BE2C (cell line): ENCODE measurements around the gene SNX30.

Source experiments
- DNase-seq: peaks from one replicate; pipeline ENCODE4 v3.0.0-alpha.2; 2020
- H3K27me3 ChIP-seq: fragments of 250-450 bp; sonication (Bioruptor Pico); 2 replicates; pipeline ENCODE4 v1.5.1; 2020; ENCODE audit warnings: mild to moderate bottlenecking
- H3K36me3 ChIP-seq: fragments of 250-450 bp; sonication (Bioruptor Pico); 2 replicates; pipeline ENCODE4 v1.5.1; 2020; ENCODE audit warnings: mild to moderate bottlenecking
- H3K4me1 ChIP-seq: fragments of 250-450 bp; sonication (Bioruptor Pico); 2 replicates; pipeline ENCODE4 v1.5.1; 2020
- H3K4me3 ChIP-seq: 2 replicates; pipeline ENCODE4 v1.5.1; 2011; ENCODE audit warnings: low read depth, low read length
- H3K9me3 ChIP-seq: fragments of 250-450 bp; sonication (Bioruptor Pico); 2 replicates; pipeline ENCODE4 v1.5.1; 2020
- TF ChIP-seq, protein P1 (sequence below): IDR thresholded peaks from 2 replicates; pipeline ENCODE4 v1.5.1; 2012; ENCODE audit warnings: mild to moderate bottlenecking, low read depth, low read length

Gene SNX30

GRCh38 chr9:112850840-112851239 lies 100.3 kb downstream of the SNX30 start:
- no peaks in the 10 kb centered on the region for H3K4me1 ChIP-seq
- no peaks in the 10 kb centered on the region for H3K27me3 ChIP-seq
- no peaks in the 10 kb centered on the region for H3K9me3 ChIP-seq
- TF ChIP-seq, protein P1, sequence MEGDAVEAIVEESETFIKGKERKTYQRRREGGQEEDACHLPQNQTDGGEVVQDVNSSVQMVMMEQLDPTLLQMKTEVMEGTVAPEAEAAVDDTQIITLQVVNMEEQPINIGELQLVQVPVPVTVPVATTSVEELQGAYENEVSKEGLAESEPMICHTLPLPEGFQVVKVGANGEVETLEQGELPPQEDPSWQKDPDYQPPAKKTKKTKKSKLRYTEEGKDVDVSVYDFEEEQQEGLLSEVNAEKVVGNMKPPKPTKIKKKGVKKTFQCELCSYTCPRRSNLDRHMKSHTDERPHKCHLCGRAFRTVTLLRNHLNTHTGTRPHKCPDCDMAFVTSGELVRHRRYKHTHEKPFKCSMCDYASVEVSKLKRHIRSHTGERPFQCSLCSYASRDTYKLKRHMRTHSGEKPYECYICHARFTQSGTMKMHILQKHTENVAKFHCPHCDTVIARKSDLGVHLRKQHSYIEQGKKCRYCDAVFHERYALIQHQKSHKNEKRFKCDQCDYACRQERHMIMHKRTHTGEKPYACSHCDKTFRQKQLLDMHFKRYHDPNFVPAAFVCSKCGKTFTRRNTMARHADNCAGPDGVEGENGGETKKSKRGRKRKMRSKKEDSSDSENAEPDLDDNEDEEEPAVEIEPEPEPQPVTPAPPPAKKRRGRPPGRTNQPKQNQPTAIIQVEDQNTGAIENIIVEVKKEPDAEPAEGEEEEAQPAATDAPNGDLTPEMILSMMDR: no peak
- DNase-seq: no peak
- no peak overlapping the region for H3K4me3 ChIP-seq
- H3K36me3 ChIP-seq: no peaks in the 10 kb centered on the region

GRCh38 chr9:112852741-112853504 lies 102.4 kb downstream of the SNX30 start:
- H3K4me1 ChIP-seq: no peaks in the 10 kb centered on the region
- DNase-seq: no peak
- no peak overlapping the region for H3K4me3 ChIP-seq
- no peaks in the 10 kb centered on the region for H3K9me3 ChIP-seq
- no peaks in the 10 kb centered on the region for H3K27me3 ChIP-seq
- no peaks in the 10 kb centered on the region for H3K36me3 ChIP-seq
- TF ChIP-seq, protein P1: no peak

GRCh38 chr9:112853882-112854585 lies 103.5 kb downstream of the SNX30 start:
- Histone ChIP-seq H3K4me1 (no peaks in the 10 kb centered on the region), H3K4me3 (no peak overlapping the region), H3K36me3 (no peaks in the 10 kb centered on the region), H3K9me3 (no peaks in the 10 kb centered on the region), H3K27me3 (no peaks in the 10 kb centered on the region)
- DNase-seq: no peak
- TF ChIP-seq, protein P1: no peak

GRCh38 chr9:112854657-112855056 lies 104.1 kb downstream of the SNX30 start:
- Histone ChIP-seq H3K36me3 (no peaks in the 10 kb centered on the region), H3K4me1 (no peaks in the 10 kb centered on the region), H3K9me3 (no peaks in the 10 kb centered on the region), H3K4me3 (no peak overlapping the region), H3K27me3 (no peaks in the 10 kb centered on the region)
- TF ChIP-seq, protein P1: no peak
- no peak for DNase-seq

GRCh38 chr9:112856200-112856599 lies 105.6 kb downstream of the SNX30 start:
- Histone ChIP-seq H3K36me3 (no peaks in the 10 kb centered on the region), H3K4me3 (no peak overlapping the region), H3K9me3 (no peaks in the 10 kb centered on the region), H3K4me1 (no peaks in the 10 kb centered on the region), H3K27me3 (no peaks in the 10 kb centered on the region)
- TF ChIP-seq, protein P1: no peak
- DNase-seq: no peak

DNA sequence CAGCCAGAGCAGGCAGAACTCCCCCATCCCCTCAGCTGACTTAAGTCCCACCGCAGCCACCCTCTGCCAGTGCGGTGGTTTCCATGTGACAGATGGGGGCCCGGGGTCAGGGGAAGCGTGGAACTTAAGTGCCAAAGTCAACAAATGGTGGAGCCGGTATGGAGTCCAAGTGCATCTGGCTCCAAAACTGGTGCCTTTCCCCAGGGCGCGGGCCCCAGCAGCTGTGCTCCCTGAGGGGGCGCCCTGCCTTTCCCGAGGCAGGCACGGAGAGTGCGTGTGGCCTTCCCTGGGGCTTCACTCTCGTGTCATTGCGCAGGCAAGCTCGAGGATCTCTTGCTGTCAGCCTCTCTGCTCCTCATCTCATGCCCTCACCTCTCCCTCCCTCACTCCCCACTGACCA lies 106.3 kb downstream of the SNX30 start:
- TF ChIP-seq, protein P1: no peak
- no peaks in the 10 kb centered on the region for H3K27me3 ChIP-seq
- no peaks in the 10 kb centered on the region for H3K36me3 ChIP-seq
- H3K4me3 ChIP-seq: no peak overlapping the region
- DNase-seq: no peak
- H3K4me1 ChIP-seq: no peaks in the 10 kb centered on the region
- H3K9me3 ChIP-seq: no peaks in the 10 kb centered on the region
